ENCODE data around the gene QSOX2.

The QSOX2 gene

DNA sequence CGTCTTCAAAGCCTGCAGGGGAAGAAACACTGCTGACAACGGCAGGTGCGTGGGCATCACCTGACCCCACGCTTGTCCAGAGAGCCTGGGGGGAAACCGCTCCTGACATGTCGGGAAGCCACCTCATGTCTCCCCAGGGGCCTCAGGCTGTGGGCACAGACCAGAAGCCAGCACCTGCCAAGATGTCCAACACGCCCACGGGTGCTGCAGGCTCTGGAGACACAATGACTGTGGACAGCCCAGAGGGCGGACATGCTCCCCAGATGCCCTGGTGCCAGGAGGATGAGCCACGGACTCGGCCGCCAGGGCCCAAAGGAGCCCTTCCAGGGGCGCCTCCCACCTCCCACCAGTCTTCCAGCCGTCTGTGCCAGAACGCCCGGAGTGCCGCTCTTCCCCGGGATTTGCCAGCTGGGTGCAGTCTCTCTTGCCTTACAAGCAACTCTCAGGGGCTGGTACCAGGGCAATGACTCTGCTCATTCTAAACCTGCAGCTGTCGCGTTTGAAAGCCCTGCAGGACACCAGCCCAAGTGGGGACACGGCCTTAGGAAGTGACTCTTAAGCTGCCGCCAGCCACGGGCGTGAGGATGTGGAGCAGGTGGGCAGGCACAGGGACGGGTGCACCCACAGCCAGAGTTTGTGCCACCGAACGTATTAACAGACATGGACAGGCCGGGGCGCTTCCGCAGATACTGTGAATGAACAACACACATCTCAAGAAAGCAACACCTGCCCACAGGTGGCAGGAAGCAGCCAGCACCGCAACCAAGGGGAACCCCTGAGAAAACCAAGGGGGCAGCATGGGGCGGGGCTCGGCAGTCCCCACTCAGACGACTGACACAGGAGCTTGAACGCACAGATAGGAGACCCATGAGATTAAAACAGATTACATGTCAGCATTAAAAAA lies 33.9 kb downstream of the QSOX2 start:
- ATAC-seq (ENCODE audit: low read depth) (no peak), DNase-seq (ENCODE audit: low spot score) (no peak)
- H3K4me3 ChIP-seq (ENCODE audit: severe bottlenecking) = no peak overlapping the region
- no peaks in the 10 kb centered on the region for H3K4me1 ChIP-seq (ENCODE audit: insufficient read depth, poor library complexity, severe bottlenecking)
- no peaks in the 10 kb centered on the region for H3K9me3 ChIP-seq (ENCODE audit: severe bottlenecking)
- TF ChIP-seq, protein P1, sequence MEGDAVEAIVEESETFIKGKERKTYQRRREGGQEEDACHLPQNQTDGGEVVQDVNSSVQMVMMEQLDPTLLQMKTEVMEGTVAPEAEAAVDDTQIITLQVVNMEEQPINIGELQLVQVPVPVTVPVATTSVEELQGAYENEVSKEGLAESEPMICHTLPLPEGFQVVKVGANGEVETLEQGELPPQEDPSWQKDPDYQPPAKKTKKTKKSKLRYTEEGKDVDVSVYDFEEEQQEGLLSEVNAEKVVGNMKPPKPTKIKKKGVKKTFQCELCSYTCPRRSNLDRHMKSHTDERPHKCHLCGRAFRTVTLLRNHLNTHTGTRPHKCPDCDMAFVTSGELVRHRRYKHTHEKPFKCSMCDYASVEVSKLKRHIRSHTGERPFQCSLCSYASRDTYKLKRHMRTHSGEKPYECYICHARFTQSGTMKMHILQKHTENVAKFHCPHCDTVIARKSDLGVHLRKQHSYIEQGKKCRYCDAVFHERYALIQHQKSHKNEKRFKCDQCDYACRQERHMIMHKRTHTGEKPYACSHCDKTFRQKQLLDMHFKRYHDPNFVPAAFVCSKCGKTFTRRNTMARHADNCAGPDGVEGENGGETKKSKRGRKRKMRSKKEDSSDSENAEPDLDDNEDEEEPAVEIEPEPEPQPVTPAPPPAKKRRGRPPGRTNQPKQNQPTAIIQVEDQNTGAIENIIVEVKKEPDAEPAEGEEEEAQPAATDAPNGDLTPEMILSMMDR (IDR thresholded peaks at IDR 0.05; ENCODE audit: poor library complexity, severe bottlenecking) = no peak
- H3K27ac ChIP-seq (ENCODE audit: poor library complexity, severe bottlenecking) = no peak overlapping the region
- H3K27me3 ChIP-seq (ENCODE audit: insufficient read depth, poor library complexity, severe bottlenecking) = no peaks in the 10 kb centered on the region
- peaks cover 27% of the 10 kb centered on the region for H3K36me3 ChIP-seq (ENCODE audit: low read depth)

GRCh38 chr9:136211006-136211405 lies 34.6 kb downstream of the QSOX2 start:
- DNase-seq (ENCODE audit: low spot score) (no peak), ATAC-seq (ENCODE audit: low read depth) (no peak)
- no peaks in the 10 kb centered on the region for H3K9me3 ChIP-seq (ENCODE audit: severe bottlenecking)
- no peak overlapping the region for H3K4me3 ChIP-seq (ENCODE audit: severe bottlenecking)
- peaks cover 27% of the 10 kb centered on the region for H3K36me3 ChIP-seq (ENCODE audit: low read depth)
- TF ChIP-seq, protein P1 (IDR thresholded peaks at IDR 0.05; ENCODE audit: poor library complexity, severe bottlenecking) = no peak
- H3K27me3 ChIP-seq (ENCODE audit: insufficient read depth, poor library complexity, severe bottlenecking) = no peaks in the 10 kb centered on the region
- no peak overlapping the region for H3K27ac ChIP-seq (ENCODE audit: poor library complexity, severe bottlenecking)
- H3K4me1 ChIP-seq (ENCODE audit: insufficient read depth, poor library complexity, severe bottlenecking) = no peaks in the 10 kb centered on the region

GRCh38 chr9:136210276-136210675 lies 35.3 kb downstream of the QSOX2 start:
- Histone ChIP-seq H3K36me3 (ENCODE audit: low read depth) (peaks cover 20% of the 10 kb centered on the region), H3K27ac (ENCODE audit: poor library complexity, severe bottlenecking) (no peak overlapping the region), H3K9me3 (ENCODE audit: severe bottlenecking) (no peaks in the 10 kb centered on the region), H3K4me1 (ENCODE audit: insufficient read depth, poor library complexity, severe bottlenecking) (no peaks in the 10 kb centered on the region), H3K4me3 (ENCODE audit: severe bottlenecking) (no peak overlapping the region), H3K27me3 (ENCODE audit: insufficient read depth, poor library complexity, severe bottlenecking) (no peaks in the 10 kb centered on the region)
- TF ChIP-seq, protein P1 (IDR thresholded peaks at IDR 0.05; ENCODE audit: poor library complexity, severe bottlenecking) = no peak
- ATAC-seq (ENCODE audit: low read depth) (no peak), DNase-seq (ENCODE audit: low spot score) (no peak)

DNA sequence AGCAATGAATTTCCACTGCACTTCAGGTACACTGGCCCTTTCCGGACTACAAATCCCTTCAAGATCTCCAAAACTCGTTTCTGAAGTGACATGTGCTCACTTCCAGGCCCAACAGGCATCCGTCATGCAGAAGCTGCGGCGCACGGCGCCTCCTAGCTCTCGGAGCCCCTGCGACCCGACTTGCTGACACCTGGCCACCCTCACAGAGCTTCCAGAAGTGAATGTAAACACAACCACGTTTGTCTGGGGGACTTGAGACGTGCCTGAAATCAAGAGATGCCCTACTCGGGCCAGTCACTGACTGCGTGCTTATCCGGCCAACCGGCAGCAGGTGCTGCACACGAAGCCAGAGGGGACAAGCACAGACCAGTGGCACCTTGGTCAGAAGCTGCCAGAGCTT lies 35.8 kb downstream of the QSOX2 start:
- DNase-seq (ENCODE audit: low spot score) (no peak), ATAC-seq (ENCODE audit: low read depth) (no peak)
- TF ChIP-seq, protein P1 (IDR thresholded peaks at IDR 0.05; ENCODE audit: poor library complexity, severe bottlenecking) = no peak
- Histone ChIP-seq H3K27ac (ENCODE audit: poor library complexity, severe bottlenecking) (no peak overlapping the region), H3K27me3 (ENCODE audit: insufficient read depth, poor library complexity, severe bottlenecking) (peaks cover 1% of the 10 kb centered on the region), H3K4me3 (ENCODE audit: severe bottlenecking) (no peak overlapping the region), H3K9me3 (ENCODE audit: severe bottlenecking) (no peaks in the 10 kb centered on the region), H3K36me3 (ENCODE audit: low read depth) (peaks cover 15% of the 10 kb centered on the region), H3K4me1 (ENCODE audit: insufficient read depth, poor library complexity, severe bottlenecking) (no peaks in the 10 kb centered on the region)

DNA sequence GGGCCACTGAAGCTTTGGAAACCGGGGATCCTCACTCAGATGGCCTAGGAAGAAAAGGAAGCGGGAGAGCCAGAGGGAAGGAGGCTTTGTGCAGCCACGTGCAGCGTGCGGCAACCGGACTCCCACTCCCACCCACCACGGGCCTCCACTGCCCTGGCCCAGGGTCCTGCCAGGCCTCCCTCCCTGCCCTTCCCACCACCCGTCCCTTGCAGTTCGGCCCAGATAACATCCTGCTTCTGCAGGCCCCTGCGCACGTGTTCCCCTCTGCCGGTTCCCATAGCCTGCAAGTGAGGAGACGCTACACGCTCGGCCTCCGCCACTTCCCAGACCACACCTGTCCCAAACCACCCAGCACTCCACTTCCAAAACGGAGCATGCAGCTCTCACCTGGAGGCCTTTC lies 36.4 kb downstream of the QSOX2 start:
- H3K4me1 ChIP-seq (ENCODE audit: insufficient read depth, poor library complexity, severe bottlenecking) = no peaks in the 10 kb centered on the region
- DNase-seq (ENCODE audit: low spot score) (no peak), ATAC-seq (ENCODE audit: low read depth) (no peak)
- no peaks in the 10 kb centered on the region for H3K9me3 ChIP-seq (ENCODE audit: severe bottlenecking)
- H3K36me3 ChIP-seq (ENCODE audit: low read depth) = peaks cover 10% of the 10 kb centered on the region
- peaks cover 7% of the 10 kb centered on the region for H3K27me3 ChIP-seq (ENCODE audit: insufficient read depth, poor library complexity, severe bottlenecking)
- H3K4me3 ChIP-seq (ENCODE audit: severe bottlenecking) = no peak overlapping the region
- no peak overlapping the region for H3K27ac ChIP-seq (ENCODE audit: poor library complexity, severe bottlenecking)
- TF ChIP-seq, protein P1 (IDR thresholded peaks at IDR 0.05; ENCODE audit: poor library complexity, severe bottlenecking) = no peak
